Sigmoid colon (tissue), 4 donors: ENCODE data around the gene IL36B.

ENCODE experiments used
- EP300 ChIP-seq, 4 donors: sonication (generic); formaldehyde crosslinking; IDR thresholded peaks; one replicate each; pipeline ENCODE4 v1.6.1; 2017; ENCODE audit warnings: antibody characterized with exemption in 4 of 4
- POLR2A ChIP-seq, 2 donors: fragments of 450-650 bp; IDR thresholded peaks; one replicate each; pipeline ENCODE4 v1.6.1; 2016; ENCODE audit warnings: antibody characterized with exemption in 2 of 2, mild to moderate bottlenecking in 2 of 2, moderate library complexity in 2 of 2
- POLR2AphosphoS5 ChIP-seq, 4 donors: sonication (generic); formaldehyde crosslinking; IDR thresholded peaks; one replicate each; pipeline ENCODE4 v1.6.1; 2017; ENCODE audit warnings: antibody characterized with exemption in 4 of 4
- TF ChIP-seq, protein P1 (sequence below), 4 experiments: fragments of 450-650 bp in 3 of 4; fragments of 200-600 bp in 1 of 4; IDR thresholded peaks; one replicate each; pipeline ENCODE4 v1.5.1; 2016 to 2019; ENCODE audit warnings: antibody characterized with exemption in 4 of 4, mild to moderate bottlenecking in 3 of 4, moderate library complexity in 2 of 4

GRCh38 chr2:113034016-113034415 is 18.7 kb downstream of the IL36B start:
- TF ChIP-seq POLR2A (IDR thresholded peaks at IDR 0.05) (no peak), EP300 (IDR thresholded peaks at IDR 0.05) (no peak), POLR2AphosphoS5 (IDR thresholded peaks at IDR 0.05) (no peak)
- TF ChIP-seq, protein P1, sequence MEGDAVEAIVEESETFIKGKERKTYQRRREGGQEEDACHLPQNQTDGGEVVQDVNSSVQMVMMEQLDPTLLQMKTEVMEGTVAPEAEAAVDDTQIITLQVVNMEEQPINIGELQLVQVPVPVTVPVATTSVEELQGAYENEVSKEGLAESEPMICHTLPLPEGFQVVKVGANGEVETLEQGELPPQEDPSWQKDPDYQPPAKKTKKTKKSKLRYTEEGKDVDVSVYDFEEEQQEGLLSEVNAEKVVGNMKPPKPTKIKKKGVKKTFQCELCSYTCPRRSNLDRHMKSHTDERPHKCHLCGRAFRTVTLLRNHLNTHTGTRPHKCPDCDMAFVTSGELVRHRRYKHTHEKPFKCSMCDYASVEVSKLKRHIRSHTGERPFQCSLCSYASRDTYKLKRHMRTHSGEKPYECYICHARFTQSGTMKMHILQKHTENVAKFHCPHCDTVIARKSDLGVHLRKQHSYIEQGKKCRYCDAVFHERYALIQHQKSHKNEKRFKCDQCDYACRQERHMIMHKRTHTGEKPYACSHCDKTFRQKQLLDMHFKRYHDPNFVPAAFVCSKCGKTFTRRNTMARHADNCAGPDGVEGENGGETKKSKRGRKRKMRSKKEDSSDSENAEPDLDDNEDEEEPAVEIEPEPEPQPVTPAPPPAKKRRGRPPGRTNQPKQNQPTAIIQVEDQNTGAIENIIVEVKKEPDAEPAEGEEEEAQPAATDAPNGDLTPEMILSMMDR (IDR thresholded peaks at IDR 0.05), result no peak
